ENCODE measurements around the gene ARFIP1. TPM values are rescaled to one million over a fixed set of nuclear protein-coding genes. Genes with fewer than 3 reads are reported as not detected.

ARFIP1 gene
- total and polyA plus RNA-seq, 9 of the 15 experiments (the other 6 are each of a cell fraction or from before 2014, with no cell fraction given) = 14.1 to 25.1 (median 20.9) TPM

DNA sequence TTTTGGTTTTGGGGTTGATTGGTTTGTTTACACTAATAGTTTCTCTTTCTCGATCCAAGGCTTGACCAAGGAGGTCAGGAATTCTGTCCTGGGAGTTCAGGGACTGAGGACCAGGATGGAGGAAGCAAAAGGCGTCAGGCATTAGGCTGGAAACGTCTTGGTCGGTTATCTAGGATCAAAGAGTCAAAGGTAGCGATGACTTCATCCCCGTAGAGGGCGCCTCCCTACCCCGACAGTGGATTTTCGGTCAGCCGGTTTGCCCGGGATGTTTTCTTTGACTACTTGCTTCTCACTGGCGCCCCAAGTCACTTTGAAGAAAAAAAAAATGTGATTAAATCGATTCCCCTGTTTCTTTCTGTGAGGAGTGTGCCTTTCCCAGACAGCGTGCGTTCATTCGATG lies 155.4 kb downstream of the ARFIP1 start:
- Histone ChIP-seq H3K36me3 (ENCODE audit: control insufficient read depth, insufficient read depth, low read length) (no peaks in the 10 kb centered on the region), H2AFZ (ENCODE audit: low read depth, low read length) (no peak overlapping the region; the same call in 1 of the 2 replicates), H3K4me2 (ENCODE audit: insufficient read depth, low read length) (no peak overlapping the region), H3K79me2 (ENCODE audit: control insufficient read depth, insufficient read depth, low read length) (no peaks in the 10 kb centered on the region), H3K9me3 (replicated peaks; ENCODE audit: control insufficient read depth, insufficient read depth, low read depth, low read length) (no peaks in the 10 kb centered on the region), H4K20me1 (replicated peaks; ENCODE audit: control insufficient read depth, insufficient read depth, low read length) (0 out of 2 replicates have a peak, but pooled peaks cover 11% of the 10 kb centered on the region), H3K4me1 (replicated peaks in 1 of 2; ENCODE audit: control insufficient read depth in 2 of 2, insufficient read depth in 2 of 2, low read length in 2 of 2) (peaks cover 0 to 26% of the 10 kb centered on the region in 2 experiments; a peak in 3 of 5 replicates), H3K4me3 (no peak overlapping the region), H3K27ac (ENCODE audit: extremely low read depth, low read depth, low read length) (no peak overlapping the region), H3K9ac (ENCODE audit: insufficient read depth in 1 of 2, low read depth in 2 of 2, low read length in 2 of 2) (no peak overlapping the region), H3K9me1 (ENCODE audit: control insufficient read depth, insufficient read depth, low read length) (no peaks in the 10 kb centered on the region), H3K27me3 (ENCODE audit: control insufficient read depth in 2 of 2, insufficient read depth in 2 of 2, low read length in 2 of 2) (peaks cover 13 to 53% of the 10 kb centered on the region in 2 experiments; a peak in 4 of 5 replicates)
- ATAC-seq (peak; percentile 38), FAIRE-seq (peak; percentile 74), DNase-seq (ENCODE audit: extremely low read depth in 1 of 4, low spot score in 3 of 4) (peak; percentile 63 to 70 (median 66))
- 6% methylated on average over 16 of the region's 16 CpGs for WGBS (ENCODE audit: insufficient coverage, low coverage, missing lambda C conversion rate)
- BruUV-seq (replicated peaks) = no TSS peak
- in situ Hi-C loops (cut with MboI) = no loop called here
- ChIA-PET POLR2A (interaction anchor here (0.5 kb wide), 1 partner anchor 437 kb away, joined by 3 read pairs; no protein-coding TSS in a partner anchor), CTCF (ENCODE audit: low intra/inter-chr PET ratio) (no interaction called here)
- intact Hi-C loops (cut with micrococcal nuclease) = no loop called here
- TF ChIP-seq KLF6 (CRISPR knock-in tag; IDR thresholded peaks at IDR 0.05; ENCODE audit: borderline replicate concordance) = no peak
- TF ChIP-seq ZFX (CRISPR knock-in tag; IDR thresholded peaks at IDR 0.05) = no peak
- peak; percentile 43; the same call in 1 of the 2 replicates for TF ChIP-seq CTBP1 (IDR thresholded peaks at IDR 0.05; ENCODE audit: borderline replicate concordance)
- TF ChIP-seq, protein P1, sequence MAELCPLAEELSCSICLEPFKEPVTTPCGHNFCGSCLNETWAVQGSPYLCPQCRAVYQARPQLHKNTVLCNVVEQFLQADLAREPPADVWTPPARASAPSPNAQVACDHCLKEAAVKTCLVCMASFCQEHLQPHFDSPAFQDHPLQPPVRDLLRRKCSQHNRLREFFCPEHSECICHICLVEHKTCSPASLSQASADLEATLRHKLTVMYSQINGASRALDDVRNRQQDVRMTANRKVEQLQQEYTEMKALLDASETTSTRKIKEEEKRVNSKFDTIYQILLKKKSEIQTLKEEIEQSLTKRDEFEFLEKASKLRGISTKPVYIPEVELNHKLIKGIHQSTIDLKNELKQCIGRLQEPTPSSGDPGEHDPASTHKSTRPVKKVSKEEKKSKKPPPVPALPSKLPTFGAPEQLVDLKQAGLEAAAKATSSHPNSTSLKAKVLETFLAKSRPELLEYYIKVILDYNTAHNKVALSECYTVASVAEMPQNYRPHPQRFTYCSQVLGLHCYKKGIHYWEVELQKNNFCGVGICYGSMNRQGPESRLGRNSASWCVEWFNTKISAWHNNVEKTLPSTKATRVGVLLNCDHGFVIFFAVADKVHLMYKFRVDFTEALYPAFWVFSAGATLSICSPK (IDR thresholded peaks at IDR 0.05; ENCODE audit: borderline replicate concordance) = no peak
- TF ChIP-seq ATF7 (IDR thresholded peaks at IDR 0.05) = peak; percentile 70; the same call in 1 of the 2 replicates
- no peak for TF ChIP-seq CEBPB (tag; IDR thresholded peaks at IDR 0.05)
- TF ChIP-seq, protein P2, sequence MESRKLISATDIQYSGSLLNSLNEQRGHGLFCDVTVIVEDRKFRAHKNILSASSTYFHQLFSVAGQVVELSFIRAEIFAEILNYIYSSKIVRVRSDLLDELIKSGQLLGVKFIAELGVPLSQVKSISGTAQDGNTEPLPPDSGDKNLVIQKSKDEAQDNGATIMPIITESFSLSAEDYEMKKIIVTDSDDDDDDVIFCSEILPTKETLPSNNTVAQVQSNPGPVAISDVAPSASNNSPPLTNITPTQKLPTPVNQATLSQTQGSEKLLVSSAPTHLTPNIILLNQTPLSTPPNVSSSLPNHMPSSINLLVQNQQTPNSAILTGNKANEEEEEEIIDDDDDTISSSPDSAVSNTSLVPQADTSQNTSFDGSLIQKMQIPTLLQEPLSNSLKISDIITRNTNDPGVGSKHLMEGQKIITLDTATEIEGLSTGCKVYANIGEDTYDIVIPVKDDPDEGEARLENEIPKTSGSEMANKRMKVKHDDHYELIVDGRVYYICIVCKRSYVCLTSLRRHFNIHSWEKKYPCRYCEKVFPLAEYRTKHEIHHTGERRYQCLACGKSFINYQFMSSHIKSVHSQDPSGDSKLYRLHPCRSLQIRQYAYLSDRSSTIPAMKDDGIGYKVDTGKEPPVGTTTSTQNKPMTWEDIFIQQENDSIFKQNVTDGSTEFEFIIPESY (CRISPR knock-in tag; IDR thresholded peaks at IDR 0.05) = no peak
- no peak for TF ChIP-seq NR2C1 (IDR thresholded peaks at IDR 0.05)
- TF ChIP-seq NR2C1 (tag; IDR thresholded peaks at IDR 0.05) = peak; percentile 57
- no peak for TF ChIP-seq NR2C2 (CRISPR knock-in tag; IDR thresholded peaks at IDR 0.05)
- peak; percentile 45 for TF ChIP-seq NR2C2 (tag; IDR thresholded peaks at IDR 0.05)
- TF ChIP-seq, protein P3, sequence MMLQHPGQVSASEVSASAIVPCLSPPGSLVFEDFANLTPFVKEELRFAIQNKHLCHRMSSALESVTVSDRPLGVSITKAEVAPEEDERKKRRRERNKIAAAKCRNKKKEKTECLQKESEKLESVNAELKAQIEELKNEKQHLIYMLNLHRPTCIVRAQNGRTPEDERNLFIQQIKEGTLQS (IDR thresholded peaks at IDR 0.05) = peak; percentile 59; the same call in 1 of the 2 replicates
- TF ChIP-seq, protein P3 (CRISPR knock-in tag; conservative IDR thresholded peaks at IDR 0.05) = no peak
- TF ChIP-seq ETV1 (tag; conservative IDR thresholded peaks at IDR 0.05; ENCODE audit: low read depth) = no peak
- TF ChIP-seq, protein P4, sequence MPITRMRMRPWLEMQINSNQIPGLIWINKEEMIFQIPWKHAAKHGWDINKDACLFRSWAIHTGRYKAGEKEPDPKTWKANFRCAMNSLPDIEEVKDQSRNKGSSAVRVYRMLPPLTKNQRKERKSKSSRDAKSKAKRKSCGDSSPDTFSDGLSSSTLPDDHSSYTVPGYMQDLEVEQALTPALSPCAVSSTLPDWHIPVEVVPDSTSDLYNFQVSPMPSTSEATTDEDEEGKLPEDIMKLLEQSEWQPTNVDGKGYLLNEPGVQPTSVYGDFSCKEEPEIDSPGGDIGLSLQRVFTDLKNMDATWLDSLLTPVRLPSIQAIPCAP (CRISPR knock-in tag; IDR thresholded peaks at IDR 0.05; ENCODE audit: borderline replicate concordance) = no peak
- no peak for TF ChIP-seq TEAD4 (IDR thresholded peaks at IDR 0.05; ENCODE audit: low read length)
- no peak for TF ChIP-seq TEAD4 (CRISPR knock-in tag; IDR thresholded peaks at IDR 0.05; ENCODE audit: borderline replicate concordance)
- peak; percentile 73 for TF ChIP-seq JUND (IDR thresholded peaks at IDR 0.05; ENCODE audit: borderline replicate concordance, low read depth, low read length)
- peak; percentile 83; the same call in 1 of the 3 replicates for TF ChIP-seq JUND (tag; IDR thresholded peaks at IDR 0.05; ENCODE audit: borderline replicate concordance, low read depth, low read length)
